WTC11 (cell line): ENCODE results near the gene GABRP. TPM values are rescaled to one million over a fixed set of nuclear protein-coding genes. Genes with fewer than 3 reads are reported as not detected.

Experiments used
- ATAC-seq: fragments of 200-7000 bp; cut with Tn5 transposase; 2 replicates; pipeline ENCODE4 v1.10.0; 2021; ENCODE audit warnings: mild to moderate bottlenecking, moderate library complexity
- CTCF ChIA-PET: fragments of 300-600 bp; sonication (Branson Sonifier 250); formaldehyde crosslinking; loops from one replicate; lab custom pipeline; 2021; ENCODE audit warnings: antibody characterized with exemption; lab: Charles Lee
- POLR2A ChIA-PET: fragments of 350-600 bp; sonication (Branson Sonifier 250); formaldehyde crosslinking; loops from one replicate; lab custom pipeline; 2021; ENCODE audit warnings: antibody characterized with exemption; lab: Charles Lee
- DNase-seq: peaks from one replicate; pipeline ENCODE4 v3.0.0; 2021; ENCODE audit warnings: low spot score
- H3K27ac Mint-ChIP-seq: 2 replicates; pipeline ENCODE4 v1.8.0; 2021; ENCODE audit warnings: mixed read lengths
- H3K27me3 Mint-ChIP-seq: 2 replicates; pipeline ENCODE4 v1.8.0; 2021; ENCODE audit warnings: low read depth, mild to moderate bottlenecking, moderate library complexity, mixed read lengths
- H3K36me3 Mint-ChIP-seq: 2 replicates; pipeline ENCODE4 v1.8.0; 2021; ENCODE audit warnings: mixed read lengths
- H3K4me1 Mint-ChIP-seq: 2 replicates; pipeline ENCODE4 v1.8.0; 2022; ENCODE audit warnings: mixed read lengths
- H3K4me3 Mint-ChIP-seq: 2 replicates; pipeline ENCODE4 v1.8.0; 2021; ENCODE audit warnings: mild to moderate bottlenecking, moderate library complexity, mixed read lengths
- H3K9me3 Mint-ChIP-seq: 2 replicates; pipeline ENCODE4 v1.8.0; 2021; ENCODE audit warnings: mixed read lengths
- ATF3 ChIP-seq: sonication (generic); formaldehyde crosslinking; conservative IDR thresholded peaks from 2 replicates; pipeline ENCODE4 v1.8.1; 2022; ENCODE audit warnings: mild to moderate bottlenecking, missing genetic modification reagents
- CDX4 ChIP-seq: fragments of 250-450 bp; sonication (Bioruptor Pico); IDR thresholded peaks from 2 replicates; pipeline ENCODE4 v1.9.0; 2021; ENCODE audit warnings: moderate library complexity, mild to moderate bottlenecking, inconsistent platforms, borderline replicate concordance
- ERG ChIP-seq: fragments of 250-450 bp; sonication (Bioruptor Pico); IDR thresholded peaks from 2 replicates; pipeline ENCODE4 v1.8.0; 2021; ENCODE audit warnings: mild to moderate bottlenecking
- JUN ChIP-seq: sonication (generic); formaldehyde crosslinking; IDR thresholded peaks from 2 replicates; pipeline ENCODE4 v1.8.0; 2023; ENCODE audit warnings: mild to moderate bottlenecking, missing genetic modification reagents
- NFATC4 ChIP-seq: fragments of 250-450 bp; sonication (Bioruptor Pico); IDR thresholded peaks from 2 replicates; pipeline ENCODE4 v1.9.0; 2021; ENCODE audit warnings: mild to moderate bottlenecking
- NFE2L1 ChIP-seq: sonication (generic); formaldehyde crosslinking; IDR thresholded peaks from 2 replicates; pipeline ENCODE4 v1.8.1; 2023; ENCODE audit warnings: missing genetic modification reagents
- NR1H2 ChIP-seq: sonication (generic); formaldehyde crosslinking; IDR thresholded peaks from 2 replicates; pipeline ENCODE4 v1.9.0; 2021; ENCODE audit warnings: mild to moderate bottlenecking, moderate library complexity, missing genetic modification reagents
- ZBTB43 ChIP-seq: sonication (generic); formaldehyde crosslinking; IDR thresholded peaks from 2 replicates; pipeline ENCODE4 v1.8.1; 2023; ENCODE audit warnings: mild to moderate bottlenecking, missing genetic modification reagents
- ZNF138 ChIP-seq: sonication (generic); formaldehyde crosslinking; conservative IDR thresholded peaks from 2 replicates; pipeline ENCODE4 v1.8.1; 2022; ENCODE audit warnings: mild to moderate bottlenecking, moderate library complexity, missing genetic modification reagents
- ZNF232 ChIP-seq: sonication (generic); formaldehyde crosslinking; IDR thresholded peaks from 2 replicates; pipeline ENCODE4 v1.8.0; 2022; ENCODE audit warnings: mild to moderate bottlenecking, missing genetic modification reagents
- ZNF263 ChIP-seq: sonication (generic); formaldehyde crosslinking; IDR thresholded peaks from 2 replicates; pipeline ENCODE4 v1.8.1; 2022; ENCODE audit warnings: low read depth, mild to moderate bottlenecking, moderate library complexity, missing genetic modification reagents
- ZNF425 ChIP-seq: fragments of 250-450 bp; sonication (Bioruptor Pico); conservative IDR thresholded peaks from 2 replicates; pipeline ENCODE4 v1.9.0; 2021; ENCODE audit warnings: mild to moderate bottlenecking
- total RNA-seq: library from RNA; stranded (reverse); gene quantifications from 3 replicates; pipeline ENCODE4 v1.2.3, GENCODE V29; 2021
- TF ChIP-seq, protein P1 (sequence below): sonication (generic); formaldehyde crosslinking; IDR thresholded peaks from 2 replicates; pipeline ENCODE4 v1.8.0; 2022; ENCODE audit warnings: mild to moderate bottlenecking, missing genetic modification reagents
- TF ChIP-seq, protein P2 (sequence below): sonication (generic); formaldehyde crosslinking; IDR thresholded peaks from 2 replicates; pipeline ENCODE4 v1.8.0; 2022; ENCODE audit warnings: mild to moderate bottlenecking, missing genetic modification reagents
- TF ChIP-seq, protein P3 (sequence below): fragments of 250-450 bp; sonication (Bioruptor Pico); IDR thresholded peaks from 2 replicates; pipeline ENCODE4 v1.9.0; 2021; ENCODE audit warnings: mild to moderate bottlenecking

The GABRP gene
- total RNA-seq, 1 experiment from 2014 or later: 4.8 TPM

DNA sequence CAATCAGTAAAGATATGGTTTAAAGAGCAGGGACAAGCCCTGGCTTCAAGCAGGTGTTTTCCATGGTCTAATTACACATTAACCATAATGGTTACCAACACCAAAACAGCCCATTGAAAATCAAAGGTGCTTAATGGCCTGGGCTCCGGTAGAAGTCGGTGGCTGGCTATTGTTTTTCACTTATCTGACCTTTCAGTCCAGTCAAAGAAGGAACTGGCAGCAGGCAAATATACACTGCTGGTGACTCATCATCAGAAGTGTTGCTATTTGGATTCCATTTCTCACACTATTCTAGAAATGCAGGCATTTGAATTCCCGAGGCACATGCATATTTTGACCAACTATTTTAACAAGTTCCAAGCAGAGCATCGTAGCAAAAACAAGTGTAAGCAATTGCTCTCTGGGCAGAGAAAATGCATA is 26.3 kb upstream of the GABRP start:
- Mint-ChIP-seq H3K27ac (0 out of 2 replicates have a peak overlapping the region, but pooled peaks have one; percentile 9), H3K36me3 (peaks cover 38% of the 10 kb centered on the region), H3K27me3 (no peaks in the 10 kb centered on the region; the same call in 1 of the 2 replicates), H3K4me3 (no peak overlapping the region), H3K9me3 (peaks cover 14% of the 10 kb centered on the region), H3K4me1 (peaks cover 34% of the 10 kb centered on the region)
- TF ChIP-seq ZNF138 (CRISPR knock-in tag): no peak
- TF ChIP-seq ZBTB43 (CRISPR knock-in tag): no peak
- no peak for TF ChIP-seq ATF3
- TF ChIP-seq, protein P1, sequence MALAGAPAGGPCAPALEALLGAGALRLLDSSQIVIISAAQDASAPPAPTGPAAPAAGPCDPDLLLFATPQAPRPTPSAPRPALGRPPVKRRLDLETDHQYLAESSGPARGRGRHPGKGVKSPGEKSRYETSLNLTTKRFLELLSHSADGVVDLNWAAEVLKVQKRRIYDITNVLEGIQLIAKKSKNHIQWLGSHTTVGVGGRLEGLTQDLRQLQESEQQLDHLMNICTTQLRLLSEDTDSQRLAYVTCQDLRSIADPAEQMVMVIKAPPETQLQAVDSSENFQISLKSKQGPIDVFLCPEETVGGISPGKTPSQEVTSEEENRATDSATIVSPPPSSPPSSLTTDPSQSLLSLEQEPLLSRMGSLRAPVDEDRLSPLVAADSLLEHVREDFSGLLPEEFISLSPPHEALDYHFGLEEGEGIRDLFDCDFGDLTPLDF (CRISPR knock-in tag): no peak
- no peak for TF ChIP-seq NFE2L1 (CRISPR knock-in tag)
- TF ChIP-seq, protein P2, sequence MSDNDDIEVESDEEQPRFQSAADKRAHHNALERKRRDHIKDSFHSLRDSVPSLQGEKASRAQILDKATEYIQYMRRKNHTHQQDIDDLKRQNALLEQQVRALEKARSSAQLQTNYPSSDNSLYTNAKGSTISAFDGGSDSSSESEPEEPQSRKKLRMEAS: no peak
- no peak for TF ChIP-seq NR1H2 (CRISPR knock-in tag)
- CTCF ChIA-PET: interaction anchor here (2.1 kb wide), 1 partner anchor 34 kb away, joined by 5 read pairs; no protein-coding TSS in a partner anchor
- ATAC-seq (no peak), DNase-seq (no peak)
- POLR2A ChIA-PET: no interaction called here

DNA sequence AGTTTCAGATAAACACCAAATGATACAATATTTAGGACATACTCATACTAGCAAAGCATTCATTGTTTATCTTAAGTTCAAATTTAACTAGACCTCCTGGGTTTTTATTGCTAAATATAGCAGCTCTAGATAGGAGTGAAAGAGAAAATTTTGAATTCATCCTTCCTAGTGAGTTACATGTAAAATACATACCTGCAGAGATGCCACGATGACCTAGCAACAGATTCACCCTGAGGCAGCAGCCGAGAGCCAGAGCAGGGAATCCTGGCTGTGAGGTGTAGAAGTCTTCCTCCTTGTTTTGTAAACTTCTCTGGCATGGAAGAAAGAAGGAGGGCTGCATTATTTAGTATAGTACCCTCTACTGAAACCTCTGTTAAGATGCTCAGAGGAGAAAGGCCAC is 25.9 kb upstream of the GABRP start:
- Mint-ChIP-seq H3K4me3 (no peak overlapping the region), H3K9me3 (peaks cover 14% of the 10 kb centered on the region), H3K36me3 (peaks cover 36% of the 10 kb centered on the region), H3K27me3 (no peaks in the 10 kb centered on the region), H3K4me1 (peaks cover 32% of the 10 kb centered on the region), H3K27ac (peak overlapping the region; percentile 20)
- ATAC-seq: no peak
- no peak for TF ChIP-seq ERG (CRISPR knock-in tag)
- TF ChIP-seq ZNF263 (CRISPR knock-in tag): no peak
- TF ChIP-seq NFATC4: no peak
- ChIA-PET CTCF (interaction anchor here (2.1 kb wide), 1 partner anchor 34 kb away, joined by 5 read pairs; no protein-coding TSS in a partner anchor), POLR2A (no interaction called here)
- DNase-seq: no peak

DNA sequence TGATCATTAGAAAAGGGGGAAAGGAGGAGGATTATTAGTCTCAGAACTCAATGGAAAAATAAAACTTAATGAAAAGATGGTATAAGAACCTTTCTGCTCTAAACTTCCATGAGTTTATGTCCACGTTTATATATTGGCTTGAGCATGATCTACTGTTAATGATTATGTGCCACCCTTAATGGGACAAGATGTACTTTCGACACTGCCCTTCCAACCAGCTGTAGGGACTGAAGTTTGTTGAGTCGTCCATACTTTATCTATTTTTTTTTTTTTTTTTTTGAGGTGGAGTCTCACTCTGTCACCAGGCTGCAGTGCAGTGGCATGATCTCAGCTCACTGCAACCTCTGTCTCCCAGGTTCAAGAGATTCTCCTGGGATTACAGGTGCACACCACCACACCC is 25.0 kb upstream of the GABRP start:
- ChIA-PET POLR2A (no interaction called here), CTCF (interaction anchor here (1.0 kb wide), 1 partner anchor 12 kb away, joined by 3 read pairs; no protein-coding TSS in a partner anchor)
- H3K9me3 Mint-ChIP-seq: peaks cover 14% of the 10 kb centered on the region
- H3K4me1 Mint-ChIP-seq: peaks cover 32% of the 10 kb centered on the region
- TF ChIP-seq CDX4 (CRISPR knock-in tag) (no peak), ZNF232 (CRISPR knock-in tag) (no peak), ZNF425 (no peak), JUN (CRISPR knock-in tag) (no peak)
- TF ChIP-seq, protein P3, sequence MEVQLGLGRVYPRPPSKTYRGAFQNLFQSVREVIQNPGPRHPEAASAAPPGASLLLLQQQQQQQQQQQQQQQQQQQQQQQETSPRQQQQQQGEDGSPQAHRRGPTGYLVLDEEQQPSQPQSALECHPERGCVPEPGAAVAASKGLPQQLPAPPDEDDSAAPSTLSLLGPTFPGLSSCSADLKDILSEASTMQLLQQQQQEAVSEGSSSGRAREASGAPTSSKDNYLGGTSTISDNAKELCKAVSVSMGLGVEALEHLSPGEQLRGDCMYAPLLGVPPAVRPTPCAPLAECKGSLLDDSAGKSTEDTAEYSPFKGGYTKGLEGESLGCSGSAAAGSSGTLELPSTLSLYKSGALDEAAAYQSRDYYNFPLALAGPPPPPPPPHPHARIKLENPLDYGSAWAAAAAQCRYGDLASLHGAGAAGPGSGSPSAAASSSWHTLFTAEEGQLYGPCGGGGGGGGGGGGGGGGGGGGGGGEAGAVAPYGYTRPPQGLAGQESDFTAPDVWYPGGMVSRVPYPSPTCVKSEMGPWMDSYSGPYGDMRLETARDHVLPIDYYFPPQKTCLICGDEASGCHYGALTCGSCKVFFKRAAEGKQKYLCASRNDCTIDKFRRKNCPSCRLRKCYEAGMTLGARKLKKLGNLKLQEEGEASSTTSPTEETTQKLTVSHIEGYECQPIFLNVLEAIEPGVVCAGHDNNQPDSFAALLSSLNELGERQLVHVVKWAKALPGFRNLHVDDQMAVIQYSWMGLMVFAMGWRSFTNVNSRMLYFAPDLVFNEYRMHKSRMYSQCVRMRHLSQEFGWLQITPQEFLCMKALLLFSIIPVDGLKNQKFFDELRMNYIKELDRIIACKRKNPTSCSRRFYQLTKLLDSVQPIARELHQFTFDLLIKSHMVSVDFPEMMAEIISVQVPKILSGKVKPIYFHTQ (CRISPR knock-in tag): no peak
- H3K4me3 Mint-ChIP-seq: no peak overlapping the region
- no peaks in the 10 kb centered on the region for H3K27me3 Mint-ChIP-seq
- peaks cover 29% of the 10 kb centered on the region for H3K36me3 Mint-ChIP-seq
- H3K27ac Mint-ChIP-seq: 0 out of 2 replicates have a peak overlapping the region, but pooled peaks have one; percentile 20
- no peak for ATAC-seq
- DNase-seq: no peak
